RWPE2 (cell line): ENCODE measurements around the gene ZC3H12A.
A peak's percentile ranks its signal among the peaks of the same experiment; 100 is the strongest.
"Not testable (repeated sequence)": the region's sequence is repeated elsewhere in the genome, so short reads cannot be mapped to it uniquely, and the experiment has no call there.

ENCODE experiments used
- ATAC-seq: fragments of 200-7000 bp; cut with Tn5 transposase; 3 replicates; pipeline ENCODE4 v1.9.1; 2021; ENCODE audit warnings: low read depth
- DNase-seq: peaks from one replicate; pipeline ENCODE4 v3.0.0-alpha.2; 2020; ENCODE audit warnings: low spot score
- H3K27ac ChIP-seq: fragments of 450-650 bp; 2 replicates; pipeline ENCODE4 v1.5.1; 2017; ENCODE audit warnings: mild to moderate bottlenecking; ENCODE audit not compliant: poor library complexity, severe bottlenecking
- H3K27me3 ChIP-seq: fragments of 250-450 bp; sonication (Bioruptor Pico); 2 replicates; pipeline ENCODE4 v1.5.1; 2021; ENCODE audit warnings: mild to moderate bottlenecking, moderate library complexity; ENCODE audit not compliant: insufficient read depth, poor library complexity, severe bottlenecking
- H3K36me3 ChIP-seq: fragments of 250-450 bp; sonication (Bioruptor Pico); 2 replicates; pipeline ENCODE4 v1.5.1; 2020; ENCODE audit warnings: low read depth, mild to moderate bottlenecking, moderate library complexity
- H3K4me1 ChIP-seq: fragments of 250-450 bp; sonication (Bioruptor Pico); 2 replicates; pipeline ENCODE4 v1.5.1; 2021; ENCODE audit warnings: mild to moderate bottlenecking, moderate library complexity; ENCODE audit not compliant: insufficient read depth, poor library complexity, severe bottlenecking
- H3K4me3 ChIP-seq: fragments of 250-450 bp; sonication (Bioruptor Pico); 2 replicates; pipeline ENCODE4 v1.5.1; 2021; ENCODE audit warnings: mild to moderate bottlenecking, moderate library complexity; ENCODE audit not compliant: severe bottlenecking
- H3K9me3 ChIP-seq: fragments of 250-450 bp; sonication (Bioruptor Pico); 2 replicates; pipeline ENCODE4 v1.5.1; 2021; ENCODE audit warnings: mild to moderate bottlenecking, moderate library complexity; ENCODE audit not compliant: severe bottlenecking
- TF ChIP-seq, protein P1 (sequence below): fragments of 450-650 bp; IDR thresholded peaks from one replicate; pipeline ENCODE4 v1.5.1; 2017; ENCODE audit warnings: mild to moderate bottlenecking, moderate library complexity; ENCODE audit not compliant: poor library complexity, severe bottlenecking

ZC3H12A gene

DNA sequence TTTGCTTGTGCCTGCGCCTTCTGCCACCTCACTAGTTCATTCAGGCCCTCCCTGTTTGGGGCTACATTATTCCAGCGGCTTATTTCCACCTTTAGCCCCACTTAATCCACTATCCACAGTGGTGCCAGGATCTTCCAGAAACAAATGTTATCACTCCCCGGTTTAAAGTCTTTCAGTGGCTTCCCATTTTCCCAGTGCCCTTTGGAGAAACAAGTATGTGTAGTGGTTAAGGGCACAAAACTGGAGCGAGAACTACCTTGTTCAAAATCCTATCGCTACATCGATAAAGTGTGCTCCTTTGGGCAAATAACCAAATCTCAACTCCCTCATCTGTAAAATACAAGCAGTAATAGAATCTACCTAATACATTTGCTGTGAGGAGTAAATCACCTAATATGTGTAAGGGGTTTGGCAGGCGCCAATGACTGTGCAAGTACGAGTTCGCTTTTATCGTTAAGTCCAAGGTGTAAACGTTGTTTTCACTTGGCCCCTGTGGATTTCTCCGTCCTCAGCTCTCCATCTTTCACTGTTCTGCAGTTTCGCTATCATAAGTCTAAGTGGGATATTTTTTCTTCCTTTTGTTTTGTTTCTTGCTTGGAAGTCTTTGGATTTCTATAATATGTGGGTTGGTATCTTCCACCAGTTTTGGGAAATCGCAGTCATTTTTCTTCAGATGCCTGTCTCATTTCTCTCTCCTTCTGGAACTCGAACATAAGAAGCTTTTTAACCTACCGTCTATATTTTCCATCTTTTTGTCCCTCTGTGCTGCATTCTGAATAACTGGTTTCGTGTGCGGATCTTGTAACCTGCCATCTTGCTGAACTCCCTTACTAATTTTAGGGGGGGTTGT, 41.0 kb downstream of the ZC3H12A start:
- peak overlapping the region; percentile 90 for H3K4me3 ChIP-seq
- peaks cover 4% of the 10 kb centered on the region for H3K4me1 ChIP-seq
- no peaks in the 10 kb centered on the region for H3K9me3 ChIP-seq
- no peak for DNase-seq
- TF ChIP-seq, protein P1, sequence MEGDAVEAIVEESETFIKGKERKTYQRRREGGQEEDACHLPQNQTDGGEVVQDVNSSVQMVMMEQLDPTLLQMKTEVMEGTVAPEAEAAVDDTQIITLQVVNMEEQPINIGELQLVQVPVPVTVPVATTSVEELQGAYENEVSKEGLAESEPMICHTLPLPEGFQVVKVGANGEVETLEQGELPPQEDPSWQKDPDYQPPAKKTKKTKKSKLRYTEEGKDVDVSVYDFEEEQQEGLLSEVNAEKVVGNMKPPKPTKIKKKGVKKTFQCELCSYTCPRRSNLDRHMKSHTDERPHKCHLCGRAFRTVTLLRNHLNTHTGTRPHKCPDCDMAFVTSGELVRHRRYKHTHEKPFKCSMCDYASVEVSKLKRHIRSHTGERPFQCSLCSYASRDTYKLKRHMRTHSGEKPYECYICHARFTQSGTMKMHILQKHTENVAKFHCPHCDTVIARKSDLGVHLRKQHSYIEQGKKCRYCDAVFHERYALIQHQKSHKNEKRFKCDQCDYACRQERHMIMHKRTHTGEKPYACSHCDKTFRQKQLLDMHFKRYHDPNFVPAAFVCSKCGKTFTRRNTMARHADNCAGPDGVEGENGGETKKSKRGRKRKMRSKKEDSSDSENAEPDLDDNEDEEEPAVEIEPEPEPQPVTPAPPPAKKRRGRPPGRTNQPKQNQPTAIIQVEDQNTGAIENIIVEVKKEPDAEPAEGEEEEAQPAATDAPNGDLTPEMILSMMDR = no peak
- H3K27ac ChIP-seq = peak overlapping the region; percentile 58
- H3K27me3 ChIP-seq = no peaks in the 10 kb centered on the region
- peaks cover 30% of the 10 kb centered on the region for H3K36me3 ChIP-seq
- no peak for ATAC-seq

DNA sequence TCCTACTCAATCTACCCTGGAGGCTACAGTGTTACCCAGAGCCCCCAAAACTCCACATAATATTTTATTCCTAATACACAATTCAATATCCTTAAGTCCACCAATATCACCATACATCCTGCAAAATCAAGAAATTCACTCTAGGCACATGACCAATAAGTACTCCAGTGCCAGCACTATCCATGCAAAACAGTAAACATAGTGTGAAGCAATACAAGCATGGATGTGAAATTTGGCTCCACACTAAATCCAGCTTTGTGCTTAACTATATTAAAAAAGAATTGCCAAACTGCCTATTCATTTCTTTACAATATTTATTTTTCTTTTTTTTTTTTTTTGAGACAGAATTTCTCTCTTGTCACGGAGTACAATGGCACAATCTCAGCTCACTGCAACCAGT, 43.2 kb downstream of the ZC3H12A start:
- no peak for DNase-seq
- H3K27ac ChIP-seq = no peak overlapping the region
- peaks cover 4% of the 10 kb centered on the region for H3K4me1 ChIP-seq
- no peaks in the 10 kb centered on the region for H3K27me3 ChIP-seq
- no peaks in the 10 kb centered on the region for H3K9me3 ChIP-seq
- H3K4me3 ChIP-seq = no peak overlapping the region
- no peak for ATAC-seq
- TF ChIP-seq, protein P1 = no peak
- H3K36me3 ChIP-seq = peaks cover 8% of the 10 kb centered on the region

DNA sequence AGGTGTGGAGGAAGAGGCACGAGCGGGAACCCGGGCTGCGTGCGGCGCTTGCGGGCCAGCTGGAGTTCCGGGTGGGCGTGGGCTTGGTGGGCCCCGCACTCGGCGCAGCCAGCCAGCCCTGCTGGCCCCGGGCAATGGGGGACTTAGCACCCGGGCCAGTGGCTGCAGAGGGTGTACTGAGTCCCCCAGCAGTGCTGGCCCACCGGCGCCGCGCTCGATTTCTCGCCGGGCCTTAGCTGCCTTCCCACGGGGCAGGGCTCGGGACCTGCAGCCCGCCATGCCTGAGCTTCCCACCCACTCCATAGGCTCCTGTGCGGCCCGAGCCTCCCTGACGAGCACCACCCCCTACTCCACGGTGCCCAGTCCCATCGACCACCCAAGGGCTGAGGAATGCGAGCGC, 43.9 kb downstream of the ZC3H12A start:
- not testable (repeated sequence) for H3K4me1 ChIP-seq, H3K27ac ChIP-seq, H3K27me3 ChIP-seq, H3K36me3 ChIP-seq, DNase-seq, ATAC-seq, H3K9me3 ChIP-seq, H3K4me3 ChIP-seq

DNA sequence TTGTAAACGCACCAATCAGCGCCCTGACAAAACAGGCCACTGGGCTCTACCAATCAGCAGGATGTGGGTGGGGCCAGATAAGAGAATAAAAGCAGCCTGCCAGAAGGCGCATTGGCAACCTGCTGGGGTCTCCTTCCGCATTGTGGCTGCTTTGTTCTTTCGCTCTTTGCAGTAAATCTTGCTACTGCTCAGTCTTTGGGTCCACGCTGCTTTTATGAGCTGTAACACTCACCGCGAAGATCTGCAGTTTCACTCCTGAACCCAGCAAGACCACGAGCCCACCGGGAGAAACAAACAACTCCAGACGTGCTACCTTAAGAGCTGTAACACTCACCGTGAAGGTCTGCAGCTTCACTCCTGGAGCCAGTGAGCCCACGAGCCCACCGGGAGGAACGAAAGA, 44.5 kb downstream of the ZC3H12A start:
- ATAC-seq, H3K4me1 ChIP-seq, H3K4me3 ChIP-seq, H3K27me3 ChIP-seq, DNase-seq, H3K9me3 ChIP-seq, H3K27ac ChIP-seq, H3K36me3 ChIP-seq: not testable (repeated sequence)

DNA sequence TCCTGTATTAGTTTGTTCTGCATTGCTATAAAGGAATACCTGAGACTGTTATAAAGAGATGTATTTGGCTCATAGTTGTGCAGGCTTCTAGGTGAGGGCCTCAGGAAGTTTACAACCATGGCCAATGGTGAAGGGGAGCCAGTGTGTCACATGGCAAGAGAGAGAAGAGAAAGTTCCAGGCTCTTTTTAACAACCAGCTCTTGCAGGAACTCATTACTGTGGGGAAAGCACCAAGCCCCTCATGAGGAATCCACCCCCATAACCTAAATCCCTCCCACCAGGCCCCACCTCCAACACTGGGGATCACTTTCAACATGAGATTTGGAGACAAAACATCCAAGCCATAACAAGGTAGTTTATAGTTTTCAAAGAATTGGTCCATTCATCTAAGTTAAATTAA, 45.2 kb downstream of the ZC3H12A start:
- Histone ChIP-seq H3K9me3 (no peaks in the 10 kb centered on the region), H3K4me3 (no peak overlapping the region), H3K27ac (no peak overlapping the region), H3K27me3 (no peaks in the 10 kb centered on the region), H3K4me1 (peaks cover 4% of the 10 kb centered on the region), H3K36me3 (no peaks in the 10 kb centered on the region)
- no peak for DNase-seq
- no peak for ATAC-seq
- TF ChIP-seq, protein P1 = no peak

DNA sequence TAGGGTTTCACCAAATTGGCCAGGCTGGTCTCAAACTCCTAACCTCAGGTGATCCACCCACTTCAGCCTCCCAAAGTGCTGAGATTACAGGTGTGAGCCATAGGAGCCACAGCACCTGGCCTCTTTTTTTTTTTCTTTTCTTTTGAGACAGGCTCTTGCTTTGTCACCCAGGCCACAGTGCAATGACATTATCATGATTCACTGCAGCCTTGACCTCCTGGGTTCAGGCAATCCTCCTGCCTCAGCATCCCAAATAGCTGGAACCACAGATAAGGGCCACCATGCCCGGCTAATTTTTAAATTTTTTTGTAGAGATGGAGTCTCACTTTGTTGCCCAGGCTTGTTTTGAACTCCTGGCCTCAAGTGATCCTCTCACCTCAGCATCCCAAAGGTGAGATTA, 55.5 kb downstream of the ZC3H12A start:
- H3K27ac ChIP-seq, H3K27me3 ChIP-seq, ATAC-seq, H3K4me3 ChIP-seq, H3K9me3 ChIP-seq, H3K36me3 ChIP-seq, DNase-seq: not testable (repeated sequence)
- peaks cover 15% of the 10 kb centered on the region for H3K4me1 ChIP-seq

DNA sequence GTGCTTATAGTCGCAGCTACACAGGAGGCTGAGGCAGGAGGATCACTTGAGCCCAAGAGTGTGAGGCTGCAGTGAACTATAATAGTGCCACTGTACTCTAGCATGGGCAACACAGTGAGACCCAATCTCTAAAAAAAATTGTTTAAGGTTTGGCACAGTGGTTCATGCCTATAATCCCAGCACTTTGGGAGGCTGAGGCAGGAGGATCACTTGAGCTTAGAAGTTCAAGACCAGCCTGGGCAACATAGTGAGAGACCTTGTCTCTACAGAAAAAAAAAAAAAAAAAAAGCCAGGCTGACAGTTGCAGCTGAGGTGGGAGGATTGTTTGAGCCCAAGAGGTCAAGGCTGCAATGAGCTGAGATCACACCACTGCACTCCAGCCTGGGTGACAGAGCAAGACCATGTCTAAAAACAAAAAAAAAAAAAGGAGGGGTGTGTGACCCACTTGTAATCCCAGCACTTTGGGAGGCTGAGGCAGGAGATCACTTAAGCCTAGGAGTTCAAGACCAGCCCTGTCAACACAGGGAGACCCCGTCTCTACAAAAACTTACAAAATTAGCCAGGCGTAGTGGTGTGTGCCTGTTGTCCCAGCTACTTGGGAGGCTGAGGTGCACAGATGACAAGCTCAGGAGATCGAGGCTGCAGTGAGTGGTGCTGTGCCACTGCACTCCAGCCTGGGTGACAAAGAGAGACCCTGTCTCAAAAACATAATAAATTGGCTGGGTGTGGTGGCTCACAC, 58.2 kb downstream of the ZC3H12A start:
- Histone ChIP-seq H3K36me3 (peaks cover 23% of the 10 kb centered on the region), H3K4me1 (peaks cover 38% of the 10 kb centered on the region)
- H3K27me3 ChIP-seq, ATAC-seq, H3K27ac ChIP-seq, H3K4me3 ChIP-seq, H3K9me3 ChIP-seq, DNase-seq: not testable (repeated sequence)
